Measurements from ENCODE around the gene GSAP. TPM values are rescaled to one million over a fixed set of nuclear protein-coding genes. Genes with fewer than 3 reads are reported as not detected.

GSAP gene
- total and polyA plus RNA-seq, 3 experiments from 2014 or later = 2.0 to 11.9 (median 2.9) TPM

DNA sequence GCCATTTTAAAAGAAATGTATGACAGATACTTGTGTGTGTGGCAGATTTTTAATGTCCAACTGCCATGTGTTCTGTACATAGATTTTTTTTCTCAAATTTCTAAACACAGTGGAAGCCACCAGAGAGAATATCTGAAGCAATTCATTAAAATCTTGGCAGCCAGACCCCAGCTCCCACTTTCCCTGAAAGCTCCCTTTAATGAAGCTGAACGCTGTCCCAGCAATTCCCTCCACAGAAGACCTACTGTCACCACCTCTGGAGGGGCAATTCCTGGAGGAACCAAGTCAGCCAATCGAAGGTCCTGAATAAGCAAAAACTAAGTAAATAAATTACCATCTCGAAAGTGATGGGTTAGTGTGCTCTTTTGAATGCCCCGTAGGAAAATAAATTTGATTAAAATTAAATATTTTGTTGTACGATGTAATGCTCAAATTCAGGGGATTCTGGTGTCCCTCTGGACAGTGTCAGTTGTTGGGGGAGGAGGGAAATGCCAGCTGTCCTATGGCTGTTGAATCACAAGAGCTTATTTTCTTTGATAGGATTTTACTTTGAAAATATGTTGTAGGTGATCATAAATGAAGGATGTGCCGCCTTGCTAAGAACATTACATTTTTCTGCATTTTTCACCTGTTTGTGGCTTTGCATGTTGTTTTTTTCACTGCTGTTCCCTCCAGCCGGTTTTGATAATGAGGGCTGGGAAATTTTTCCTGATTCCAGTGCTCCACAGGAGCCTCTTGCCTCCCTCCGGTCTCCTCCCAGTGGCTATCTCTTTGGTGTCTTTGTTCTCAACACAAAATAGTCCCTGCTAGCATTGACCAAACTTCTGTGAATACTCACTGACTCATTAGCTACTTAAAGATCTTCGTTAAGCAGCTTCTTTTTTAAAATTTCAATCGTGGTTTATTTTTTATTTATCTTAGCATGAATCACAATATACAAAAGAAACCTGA is 9.2 kb upstream of the GSAP start:
- CTCF ChIA-PET = interaction anchor here (0.7 kb wide), 1 partner anchor 70 kb away, joined by 3 read pairs; no protein-coding TSS in a partner anchor

DNA sequence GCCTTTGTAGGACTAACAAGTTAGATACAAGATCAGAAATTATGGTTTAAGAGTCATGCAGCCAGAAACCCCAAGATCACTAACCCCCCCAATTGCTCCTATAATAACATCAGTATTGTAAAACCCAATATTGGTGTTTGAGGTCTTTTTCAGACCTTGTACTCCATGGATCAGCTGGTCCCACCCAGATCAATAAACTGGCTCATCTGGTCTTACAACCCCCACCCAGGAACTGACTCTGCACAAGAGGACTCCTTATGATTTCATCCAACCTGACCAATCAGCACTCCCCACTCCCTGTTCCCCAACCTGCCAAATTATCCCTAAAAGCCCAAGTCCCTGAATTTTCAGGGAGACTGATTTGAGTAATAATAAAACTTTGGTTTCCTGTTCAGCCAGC is 6.4 kb upstream of the GSAP start:
- Mint-ChIP-seq H3K27me3 (peaks cover 0 to 16% of the 10 kb centered on the region in 2 donors), H3K4me3 (no peak overlapping the region), H3K27ac (no peak overlapping the region), H3K36me3 (peaks cover 0 to 3% (median 0%) of the 10 kb centered on the region in 3 donors), H3K9me3 (no peaks in the 10 kb centered on the region), H3K4me1 (peaks cover 0 to 17% (median 2%) of the 10 kb centered on the region in 3 donors)
- Histone ChIP-seq H3K36me3 (ENCODE audit: insufficient read depth, low read length) (no peaks in the 10 kb centered on the region), H3K4me3 (ENCODE audit: low read length) (no peak overlapping the region), H3K9me3 (ENCODE audit: low read length) (no peaks in the 10 kb centered on the region), H3K27me3 (ENCODE audit: insufficient read depth, low read length, poor library complexity, severe bottlenecking) (no peaks in the 10 kb centered on the region), H3K27ac (ENCODE audit: low read depth, low read length) (no peak overlapping the region), H3K4me1 (ENCODE audit: insufficient read depth, low read length) (peaks cover 1% of the 10 kb centered on the region)
- CTCF ChIA-PET = no interaction called here
- POLR2A ChIA-PET = no interaction called here
- no peak for DNase-seq

More for the DNA sequence above, 9.2 kb upstream of the GSAP start:
- no peak overlapping the region for H3K4me3 ChIP-seq (ENCODE audit: low read length)
- peaks cover 16% of the 10 kb centered on the region for H3K4me1 ChIP-seq (ENCODE audit: insufficient read depth, low read length)
- H3K9me3 ChIP-seq (ENCODE audit: low read length) = no peaks in the 10 kb centered on the region
- H3K27me3 Mint-ChIP-seq = peaks cover 0 to 16% of the 10 kb centered on the region in 2 donors
- H3K36me3 ChIP-seq (ENCODE audit: insufficient read depth, low read length) = no peaks in the 10 kb centered on the region
- peaks cover 0 to 3% (median 0%) of the 10 kb centered on the region in 3 donors for H3K36me3 Mint-ChIP-seq
- no peak overlapping the region for H3K4me3 Mint-ChIP-seq
- H3K4me1 Mint-ChIP-seq = peaks cover 15 to 18% (median 18%) of the 10 kb centered on the region in 3 donors
- H3K9me3 Mint-ChIP-seq = no peaks in the 10 kb centered on the region
- DNase-seq = no peak
- H3K27ac ChIP-seq (ENCODE audit: low read depth, low read length) = no peak overlapping the region
- no peaks in the 10 kb centered on the region for H3K27me3 ChIP-seq (ENCODE audit: insufficient read depth, low read length, poor library complexity, severe bottlenecking)
- POLR2A ChIA-PET = no interaction called here
- H3K27ac Mint-ChIP-seq = no peak overlapping the region

DNA sequence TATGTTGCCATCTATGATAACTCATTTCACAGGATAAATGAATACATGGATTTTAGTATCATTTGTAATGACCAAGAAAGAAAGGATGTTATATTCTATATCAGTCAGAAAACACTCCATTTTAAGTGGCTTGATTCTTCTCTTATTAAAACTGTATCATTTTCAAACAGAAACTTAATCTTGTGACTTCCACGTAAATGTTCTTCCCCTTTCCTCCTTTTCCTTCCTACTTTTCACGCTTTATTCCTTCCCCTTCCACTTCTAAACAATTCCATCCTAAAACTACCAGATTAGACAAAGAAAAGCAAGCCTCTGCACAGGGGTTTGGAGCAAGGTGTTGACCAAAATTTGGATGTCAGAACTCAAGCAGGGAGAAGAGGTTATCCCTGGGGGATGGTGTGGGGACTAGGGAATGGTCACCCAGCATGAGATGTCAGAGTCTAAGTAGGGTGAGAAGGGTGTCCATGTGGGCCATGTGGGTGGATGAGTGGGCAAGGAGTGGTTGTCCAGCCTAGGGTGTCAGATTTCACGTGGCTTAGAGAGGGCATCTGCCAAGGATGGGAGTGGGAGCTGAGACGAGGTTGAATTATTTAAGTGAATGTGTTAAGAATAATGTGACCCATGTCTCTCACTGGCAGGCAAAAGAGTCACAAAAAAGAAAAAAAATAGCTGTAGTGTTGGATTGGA is 5.0 kb upstream of the GSAP start:
- H3K27ac ChIP-seq (ENCODE audit: low read depth, low read length) = no peak overlapping the region
- no peaks in the 10 kb centered on the region for H3K9me3 ChIP-seq (ENCODE audit: low read length)
- Mint-ChIP-seq H3K36me3 (peaks cover 0 to 3% (median 2%) of the 10 kb centered on the region in 3 donors), H3K27me3 (peaks cover 0 to 16% of the 10 kb centered on the region in 2 donors), H3K9me3 (no peaks in the 10 kb centered on the region), H3K4me3 (no peak overlapping the region), H3K27ac (no peak overlapping the region), H3K4me1 (peaks cover 7 to 26% (median 8%) of the 10 kb centered on the region in 3 donors)
- no peak for DNase-seq
- no peaks in the 10 kb centered on the region for H3K36me3 ChIP-seq (ENCODE audit: insufficient read depth, low read length)
- no peak overlapping the region for H3K4me3 ChIP-seq (ENCODE audit: low read length)
- peaks cover 10% of the 10 kb centered on the region for H3K4me1 ChIP-seq (ENCODE audit: insufficient read depth, low read length)
- no peaks in the 10 kb centered on the region for H3K27me3 ChIP-seq (ENCODE audit: insufficient read depth, low read length, poor library complexity, severe bottlenecking)
- ChIA-PET POLR2A (no interaction called here), CTCF (no interaction called here)

DNA sequence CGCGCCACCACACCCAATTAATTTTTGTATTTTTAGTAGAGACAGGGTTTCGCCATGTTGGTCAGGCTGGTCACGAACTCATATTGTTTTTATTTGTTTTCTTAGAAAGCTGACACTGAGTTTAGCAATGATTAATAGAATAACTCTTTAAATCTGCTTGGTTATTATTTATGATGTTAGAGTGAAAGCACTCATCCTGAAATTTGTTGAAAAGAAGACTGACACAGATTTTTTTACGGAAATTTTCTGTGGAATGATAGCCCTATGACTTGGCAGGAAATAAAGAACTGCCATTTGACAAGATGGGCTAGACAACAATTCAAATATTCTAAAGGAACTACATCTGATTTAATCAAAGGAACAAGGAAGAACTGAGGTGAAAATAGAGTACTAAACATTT is 4.3 kb upstream of the GSAP start:
- no peak overlapping the region for H3K4me3 ChIP-seq (ENCODE audit: low read length)
- Mint-ChIP-seq H3K4me3 (peak overlapping the region in 1 of 7 donors; percentile 20), H3K27me3 (peaks cover 0 to 16% of the 10 kb centered on the region in 2 donors), H3K36me3 (peaks cover 0 to 3% (median 2%) of the 10 kb centered on the region in 3 donors), H3K4me1 (peaks cover 7 to 26% (median 8%) of the 10 kb centered on the region in 3 donors), H3K9me3 (no peaks in the 10 kb centered on the region), H3K27ac (peak overlapping the region in 1 of 8 donors; percentile 90)
- no peak for DNase-seq
- peaks cover 10% of the 10 kb centered on the region for H3K4me1 ChIP-seq (ENCODE audit: insufficient read depth, low read length)
- POLR2A ChIA-PET = no interaction called here
- H3K36me3 ChIP-seq (ENCODE audit: insufficient read depth, low read length) = no peaks in the 10 kb centered on the region
- no peak overlapping the region for H3K27ac ChIP-seq (ENCODE audit: low read depth, low read length)
- H3K27me3 ChIP-seq (ENCODE audit: insufficient read depth, low read length, poor library complexity, severe bottlenecking) = no peaks in the 10 kb centered on the region
- no peaks in the 10 kb centered on the region for H3K9me3 ChIP-seq (ENCODE audit: low read length)
- CTCF ChIA-PET = no interaction called here

DNA sequence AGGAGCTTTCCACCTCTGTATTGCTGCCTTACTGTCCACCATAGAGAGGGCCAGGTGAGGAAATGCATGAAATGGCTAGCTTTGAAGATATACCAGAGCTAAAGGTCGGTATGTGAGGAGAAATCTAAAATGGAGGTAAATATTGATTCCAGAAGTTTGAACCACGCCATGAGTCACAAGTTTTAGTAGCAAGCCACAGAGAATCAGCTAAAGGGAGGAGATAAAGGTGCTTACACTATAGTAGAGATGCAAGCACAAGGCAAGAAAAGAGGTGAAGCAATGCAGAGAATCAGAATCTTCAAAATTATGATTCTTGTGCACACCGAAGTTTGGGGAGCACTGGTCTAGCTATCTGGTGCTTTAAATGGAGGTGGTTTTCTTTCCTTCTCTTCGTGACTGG is 3.0 kb upstream of the GSAP start:
- Mint-ChIP-seq H3K9me3 (no peaks in the 10 kb centered on the region), H3K4me1 (peaks cover 16 to 38% (median 19%) of the 10 kb centered on the region in 3 donors), H3K27me3 (peaks cover 1 to 11% of the 10 kb centered on the region in 2 donors), H3K36me3 (peaks cover 0 to 3% (median 0%) of the 10 kb centered on the region in 3 donors), H3K4me3 (peak overlapping the region in 1 of 7 donors; percentile 51), H3K27ac (no peak overlapping the region)
- Histone ChIP-seq H3K4me1 (ENCODE audit: insufficient read depth, low read length) (peaks cover 23% of the 10 kb centered on the region), H3K27ac (ENCODE audit: low read depth, low read length) (no peak overlapping the region), H3K4me3 (ENCODE audit: low read length) (no peak overlapping the region), H3K9me3 (ENCODE audit: low read length) (no peaks in the 10 kb centered on the region), H3K27me3 (ENCODE audit: insufficient read depth, low read length, poor library complexity, severe bottlenecking) (no peaks in the 10 kb centered on the region), H3K36me3 (ENCODE audit: insufficient read depth, low read length) (no peaks in the 10 kb centered on the region)
- no peak for DNase-seq
- CTCF ChIA-PET = no interaction called here
- POLR2A ChIA-PET = no interaction called here

DNA sequence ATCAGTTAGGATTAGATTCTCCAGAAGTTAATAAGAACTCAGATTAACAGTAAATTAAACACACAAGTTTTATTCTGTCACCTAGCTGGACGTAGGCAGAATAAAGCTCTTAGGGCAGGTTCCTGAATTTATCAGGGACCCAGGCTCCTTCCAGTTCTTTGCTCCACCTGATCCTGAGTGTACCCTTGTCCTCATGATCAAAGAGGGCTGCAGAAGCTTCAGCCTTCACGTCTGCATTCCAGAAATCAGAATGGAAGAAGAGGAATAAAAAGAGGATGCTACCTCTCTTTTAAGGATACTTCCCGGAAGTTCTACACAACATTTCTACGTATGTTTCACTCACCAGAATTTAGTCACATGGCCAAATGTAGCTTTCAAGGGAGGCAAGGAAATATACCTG is 1.7 kb upstream of the GSAP start:
- POLR2A ChIA-PET = no interaction called here
- CTCF ChIA-PET = no interaction called here
- H3K9me3 Mint-ChIP-seq = no peaks in the 10 kb centered on the region
- no peak for DNase-seq
- no peaks in the 10 kb centered on the region for H3K9me3 ChIP-seq (ENCODE audit: low read length)
- peak overlapping the region in 4 of 7 donors; percentile 22 to 95 (median 80) for H3K4me3 Mint-ChIP-seq
- peaks cover 0 to 3% (median 0%) of the 10 kb centered on the region in 3 donors for H3K36me3 Mint-ChIP-seq
- no peaks in the 10 kb centered on the region for H3K27me3 ChIP-seq (ENCODE audit: insufficient read depth, low read length, poor library complexity, severe bottlenecking)
- H3K4me1 Mint-ChIP-seq = peaks cover 27 to 51% (median 32%) of the 10 kb centered on the region in 3 donors
- H3K36me3 ChIP-seq (ENCODE audit: insufficient read depth, low read length) = no peaks in the 10 kb centered on the region
- no peak overlapping the region for H3K4me3 ChIP-seq (ENCODE audit: low read length)
- H3K27ac Mint-ChIP-seq = peak overlapping the region in 3 of 8 donors; percentile 63 to 86 (median 83)
- H3K27me3 Mint-ChIP-seq = peaks cover 1 to 6% of the 10 kb centered on the region in 2 donors
- peaks cover 28% of the 10 kb centered on the region for H3K4me1 ChIP-seq (ENCODE audit: insufficient read depth, low read length)
- H3K27ac ChIP-seq (ENCODE audit: low read depth, low read length) = no peak overlapping the region

DNA sequence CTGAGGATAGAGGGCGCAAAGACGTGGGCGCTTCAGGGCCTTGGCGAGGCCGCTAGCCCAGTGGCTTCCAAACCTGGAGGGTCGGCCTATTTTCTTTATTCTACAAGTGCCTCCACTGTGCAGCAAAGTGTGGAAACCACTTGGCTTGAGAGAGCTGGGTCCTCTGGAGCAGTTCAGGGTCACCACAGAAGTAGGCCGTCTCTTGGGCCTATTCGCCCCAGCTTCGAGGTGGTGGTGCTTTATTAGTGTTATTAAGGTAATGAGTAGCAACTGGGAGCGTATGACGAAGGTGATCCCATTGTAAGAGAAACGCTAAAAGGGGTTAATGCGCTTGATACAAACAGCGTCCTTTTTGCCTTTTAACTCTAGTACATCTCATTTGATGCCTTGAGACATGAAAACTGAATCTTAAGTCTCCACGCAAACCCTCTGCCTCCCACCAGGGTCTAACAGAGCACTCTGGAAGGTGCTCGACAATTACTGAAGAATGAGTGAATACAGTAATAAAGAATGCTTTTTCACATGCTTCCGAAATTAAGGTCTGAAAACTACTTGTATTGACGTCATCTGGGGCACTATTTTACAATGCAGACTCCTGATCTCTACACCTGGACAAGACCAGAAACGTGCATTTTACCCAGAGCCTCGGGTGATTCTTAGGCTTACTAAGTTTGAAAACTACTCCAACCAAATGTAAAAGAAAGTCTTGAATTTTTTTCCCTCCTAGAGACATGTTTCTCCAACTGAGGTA is 647 bp upstream of the GSAP start:
- peak overlapping the region; percentile 29 to 86 (median 68) for H3K27ac Mint-ChIP-seq
- peaks cover 0 to 1% of the 10 kb centered on the region in 2 donors for H3K27me3 Mint-ChIP-seq
- POLR2A ChIA-PET = interaction anchor here (0.9 kb wide), 1 partner anchor 11 kb away, joined by 3 read pairs; no protein-coding TSS in a partner anchor
- H3K4me1 ChIP-seq (ENCODE audit: insufficient read depth, low read length) = peaks cover 28% of the 10 kb centered on the region
- H3K9me3 Mint-ChIP-seq = no peaks in the 10 kb centered on the region
- no peaks in the 10 kb centered on the region for H3K9me3 ChIP-seq (ENCODE audit: low read length)
- H3K4me3 Mint-ChIP-seq = peak overlapping the region; percentile 76 to 95 (median 83)
- peaks cover 28 to 56% (median 39%) of the 10 kb centered on the region in 3 donors for H3K4me1 Mint-ChIP-seq
- peak overlapping the region; percentile 72 for H3K4me3 ChIP-seq (ENCODE audit: low read length)
- H3K27me3 ChIP-seq (ENCODE audit: insufficient read depth, low read length, poor library complexity, severe bottlenecking) = no peaks in the 10 kb centered on the region
- CTCF ChIA-PET = interaction anchor here (0.6 to 2.3 kb wide), 3 partner anchors 11 to 170 kb away, joined by 3 to 5 read pairs (median 4); no protein-coding TSS in a partner anchor
- DNase-seq = no peak
- H3K36me3 Mint-ChIP-seq = peaks cover 0 to 3% (median 0%) of the 10 kb centered on the region in 3 donors
- H3K36me3 ChIP-seq (ENCODE audit: insufficient read depth, low read length) = no peaks in the 10 kb centered on the region
- peak overlapping the region; percentile 21 for H3K27ac ChIP-seq (ENCODE audit: low read depth, low read length)
